GM18505 (cell line): ENCODE data around the gene PITHD1.
"Not testable (repeated sequence)": the region's sequence is repeated elsewhere in the genome, so short reads cannot be mapped to it uniquely, and the experiment has no call there.

Experiments
- ATAC-seq: cut with Tn5 transposase; IDR thresholded peaks from one replicate; pipeline ENCODE4 v1.9.1; 2021; ENCODE audit not compliant: unreplicated experiment
- POLR2A ChIP-seq: IDR thresholded peaks from 4 replicates; pipeline ENCODE4 v1.6.1; 2011; ENCODE audit warnings: borderline replicate concordance; ENCODE audit not compliant: insufficient read depth, insufficient read length; ENCODE audit errors: extremely low read depth

Gene PITHD1

GRCh38 chr1:23798662-23799142 lies 20.5 kb downstream of the PITHD1 start:
- ATAC-seq, result no peak
- no peak for TF ChIP-seq POLR2A

- ATAC-seq, result no peak
- TF ChIP-seq POLR2A, result no peak
Measured at GRCh38 chr1:23799255-23799569, 21.0 kb downstream of the PITHD1 start.

GRCh38 chr1:23799570-23800399 lies 21.6 kb downstream of the PITHD1 start:
- no peak for TF ChIP-seq POLR2A
- no peak for ATAC-seq

GRCh38 chr1:23800400-23801337 lies 22.5 kb downstream of the PITHD1 start, which contains the start of gene GALE:
Gene GALE (minus strand): TSS chr1:23800754. CDS start chr1:23799007, 1,747 bp downstream.
- peak; percentile 76 for ATAC-seq
- peak; percentile 91 for TF ChIP-seq POLR2A

GRCh38 chr1:23801338-23801748 lies 23.1 kb downstream of the PITHD1 start:
- TF ChIP-seq POLR2A, result no peak
- ATAC-seq, result no peak

GRCh38 chr1:23801876-23802275 lies 23.7 kb downstream of the PITHD1 start:
- ATAC-seq, result no peak
- no peak for TF ChIP-seq POLR2A

- ATAC-seq, result not testable (repeated sequence)
Measured at GRCh38 chr1:23802809-23803342, 24.7 kb downstream of the PITHD1 start.

- no peak for ATAC-seq
- TF ChIP-seq POLR2A, result no peak
Measured at GRCh38 chr1:23803674-23804073, 25.5 kb downstream of the PITHD1 start.

- TF ChIP-seq POLR2A, result no peak
- ATAC-seq, result no peak
Measured at GRCh38 chr1:23804183-23804835, 26.1 kb downstream of the PITHD1 start.

GRCh38 chr1:23805025-23805424 lies 26.8 kb downstream of the PITHD1 start:
- TF ChIP-seq POLR2A, result no peak

GRCh38 chr1:23806280-23806679 lies 28.1 kb downstream of the PITHD1 start:
- no peak for ATAC-seq
- TF ChIP-seq POLR2A, result no peak

More at GRCh38 chr1:23805025-23805424, 26.8 kb downstream of the PITHD1 start:
- ATAC-seq, result no peak

GRCh38 chr1:23807453-23807852 lies 29.2 kb downstream of the PITHD1 start:
- no peak for ATAC-seq

GRCh38 chr1:23809751-23810171 lies 31.5 kb downstream of the PITHD1 start:
- no peak for TF ChIP-seq POLR2A
- no peak for ATAC-seq

More at GRCh38 chr1:23807453-23807852, 29.2 kb downstream of the PITHD1 start:
- TF ChIP-seq POLR2A, result no peak

- TF ChIP-seq POLR2A, result no peak
- no peak for ATAC-seq
Measured at GRCh38 chr1:23810818-23811540, 32.8 kb downstream of the PITHD1 start.
